ENCODE results near the gene COL28A1.

COL28A1 gene

DNA sequence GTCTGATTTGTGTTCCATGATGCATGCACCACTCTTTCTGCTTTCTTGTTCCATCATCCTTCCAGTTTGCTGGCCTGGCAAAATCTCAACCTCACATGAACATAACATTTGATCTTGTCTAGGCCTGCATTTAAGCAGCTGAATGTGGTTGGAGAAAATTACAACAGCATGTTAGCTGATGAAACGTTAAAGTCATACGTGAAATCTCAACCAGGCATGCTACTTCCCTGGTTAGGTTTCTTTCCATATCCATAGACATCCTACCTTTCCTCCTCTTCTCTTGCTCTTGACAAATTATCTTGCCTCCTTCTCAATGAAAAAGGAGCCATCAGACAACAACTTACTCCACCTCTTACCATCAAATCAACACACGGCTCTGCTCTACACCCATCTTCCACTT lies 199.8 kb downstream of the COL28A1 start:
- no peaks in the 10 kb centered on the region for H3F3A ChIP-seq (ENCODE audit: low read depth)
- H4K20me1 ChIP-seq (ENCODE audit: insufficient read depth, low read length, poor library complexity, severe bottlenecking): no peaks in the 10 kb centered on the region
- H3K9me2 ChIP-seq (replicated peaks; ENCODE audit: low read depth, low read length): no peaks in the 10 kb centered on the region

DNA sequence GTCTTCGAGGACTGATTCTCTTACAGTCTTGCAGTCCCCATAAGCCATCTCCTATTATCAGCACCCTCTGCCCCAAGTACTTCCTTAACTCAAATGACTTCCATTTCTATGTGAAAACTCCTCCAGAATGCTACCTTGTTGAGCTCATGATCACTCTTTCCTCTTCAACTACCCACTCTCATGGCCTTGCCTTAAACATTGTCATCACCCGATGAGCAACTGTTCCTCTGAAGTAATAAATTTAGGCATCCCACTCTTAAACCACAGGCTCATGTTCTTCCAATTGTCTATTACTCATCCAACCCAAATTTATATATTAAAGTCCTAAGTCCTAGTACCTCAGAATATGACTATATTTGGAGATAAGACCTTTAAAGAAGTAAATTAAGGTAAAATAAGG lies 200.5 kb downstream of the COL28A1 start:
- TF ChIP-seq EZH2phosphoT487 (IDR thresholded peaks at IDR 0.05; ENCODE audit: borderline replicate concordance): no peak
- TF ChIP-seq, protein P1, sequence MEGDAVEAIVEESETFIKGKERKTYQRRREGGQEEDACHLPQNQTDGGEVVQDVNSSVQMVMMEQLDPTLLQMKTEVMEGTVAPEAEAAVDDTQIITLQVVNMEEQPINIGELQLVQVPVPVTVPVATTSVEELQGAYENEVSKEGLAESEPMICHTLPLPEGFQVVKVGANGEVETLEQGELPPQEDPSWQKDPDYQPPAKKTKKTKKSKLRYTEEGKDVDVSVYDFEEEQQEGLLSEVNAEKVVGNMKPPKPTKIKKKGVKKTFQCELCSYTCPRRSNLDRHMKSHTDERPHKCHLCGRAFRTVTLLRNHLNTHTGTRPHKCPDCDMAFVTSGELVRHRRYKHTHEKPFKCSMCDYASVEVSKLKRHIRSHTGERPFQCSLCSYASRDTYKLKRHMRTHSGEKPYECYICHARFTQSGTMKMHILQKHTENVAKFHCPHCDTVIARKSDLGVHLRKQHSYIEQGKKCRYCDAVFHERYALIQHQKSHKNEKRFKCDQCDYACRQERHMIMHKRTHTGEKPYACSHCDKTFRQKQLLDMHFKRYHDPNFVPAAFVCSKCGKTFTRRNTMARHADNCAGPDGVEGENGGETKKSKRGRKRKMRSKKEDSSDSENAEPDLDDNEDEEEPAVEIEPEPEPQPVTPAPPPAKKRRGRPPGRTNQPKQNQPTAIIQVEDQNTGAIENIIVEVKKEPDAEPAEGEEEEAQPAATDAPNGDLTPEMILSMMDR (conservative IDR thresholded peaks at IDR 0.05; ENCODE audit: low read length): no peak
- Histone ChIP-seq H3K4me1 (ENCODE audit: insufficient read depth, low read length, poor library complexity, severe bottlenecking) (peaks cover 15% of the 10 kb centered on the region), H4K20me1 (ENCODE audit: insufficient read depth, low read length, poor library complexity, severe bottlenecking) (no peaks in the 10 kb centered on the region), H3K27me3 (ENCODE audit: insufficient read depth, low read length, poor library complexity, severe bottlenecking) (no peaks in the 10 kb centered on the region), H3K9ac (ENCODE audit: low read depth, low read length, poor library complexity, severe bottlenecking) (no peak overlapping the region), H3K79me2 (ENCODE audit: insufficient read depth, low read length) (no peaks in the 10 kb centered on the region), H3K9me3 (ENCODE audit: insufficient read depth, low read depth, low read length) (no peaks in the 10 kb centered on the region), H2AFZ (ENCODE audit: low read length) (no peak overlapping the region), H3K36me3 (ENCODE audit: insufficient read depth, low read length) (no peaks in the 10 kb centered on the region), H3K4me3 (ENCODE audit: low read length, poor library complexity, severe bottlenecking) (no peak overlapping the region), H3F3A (ENCODE audit: low read depth) (no peaks in the 10 kb centered on the region), H3K4me2 (ENCODE audit: low read depth, low read length, poor library complexity, severe bottlenecking) (no peak overlapping the region), H3K9me2 (replicated peaks; ENCODE audit: low read depth, low read length) (no peaks in the 10 kb centered on the region)

More for the DNA sequence above, 199.8 kb downstream of the COL28A1 start:
- H3K4me2 ChIP-seq (ENCODE audit: low read depth, low read length, poor library complexity, severe bottlenecking): no peak overlapping the region
- no peaks in the 10 kb centered on the region for H3K27me3 ChIP-seq (ENCODE audit: insufficient read depth, low read length, poor library complexity, severe bottlenecking)
- no peak overlapping the region for H2AFZ ChIP-seq (ENCODE audit: low read length)
- no peaks in the 10 kb centered on the region for H3K79me2 ChIP-seq (ENCODE audit: insufficient read depth, low read length)
- H3K9ac ChIP-seq (ENCODE audit: low read depth, low read length, poor library complexity, severe bottlenecking): no peak overlapping the region
- H3K9me3 ChIP-seq (ENCODE audit: insufficient read depth, low read depth, low read length): no peaks in the 10 kb centered on the region
- peaks cover 15% of the 10 kb centered on the region for H3K4me1 ChIP-seq (ENCODE audit: insufficient read depth, low read length, poor library complexity, severe bottlenecking)
- no peaks in the 10 kb centered on the region for H3K36me3 ChIP-seq (ENCODE audit: insufficient read depth, low read length)
- TF ChIP-seq, protein P1 (conservative IDR thresholded peaks at IDR 0.05; ENCODE audit: low read length): no peak
- TF ChIP-seq EZH2phosphoT487 (IDR thresholded peaks at IDR 0.05; ENCODE audit: borderline replicate concordance): no peak
- H3K4me3 ChIP-seq (ENCODE audit: low read length, poor library complexity, severe bottlenecking): no peak overlapping the region

DNA sequence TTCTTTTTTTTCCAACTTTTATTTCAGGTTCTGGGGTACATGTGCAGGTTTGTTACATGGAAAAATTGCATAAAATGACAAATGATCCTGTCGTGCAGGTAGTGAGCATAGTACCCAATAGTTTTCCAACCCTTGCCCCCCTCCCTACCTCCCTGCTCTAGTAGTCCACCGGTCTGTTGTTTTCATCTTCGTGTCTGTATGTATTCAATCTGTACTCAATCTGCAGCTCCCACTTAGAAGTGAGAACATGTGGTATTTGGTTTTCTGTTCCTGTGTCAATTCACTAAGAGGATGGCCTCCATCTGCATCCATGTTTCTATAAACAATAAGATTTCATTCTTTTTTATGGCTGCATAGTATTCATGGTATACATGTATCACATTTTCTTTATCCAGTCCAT lies 202.1 kb downstream of the COL28A1 start:
- Histone ChIP-seq H4K20me1 (ENCODE audit: insufficient read depth, low read length, poor library complexity, severe bottlenecking) (no peaks in the 10 kb centered on the region), H3K9me2 (replicated peaks; ENCODE audit: low read depth, low read length) (no peaks in the 10 kb centered on the region), H3F3A (ENCODE audit: low read depth) (no peaks in the 10 kb centered on the region), H3K79me2 (ENCODE audit: insufficient read depth, low read length) (no peaks in the 10 kb centered on the region), H3K9me3 (ENCODE audit: insufficient read depth, low read depth, low read length) (no peaks in the 10 kb centered on the region), H3K4me1 (ENCODE audit: insufficient read depth, low read length, poor library complexity, severe bottlenecking) (peaks cover 15% of the 10 kb centered on the region), H3K9ac (ENCODE audit: low read depth, low read length, poor library complexity, severe bottlenecking) (no peak overlapping the region), H3K27me3 (ENCODE audit: insufficient read depth, low read length, poor library complexity, severe bottlenecking) (no peaks in the 10 kb centered on the region), H2AFZ (ENCODE audit: low read length) (no peak overlapping the region), H3K4me2 (ENCODE audit: low read depth, low read length, poor library complexity, severe bottlenecking) (no peak overlapping the region), H3K4me3 (ENCODE audit: low read length, poor library complexity, severe bottlenecking) (no peak overlapping the region), H3K36me3 (ENCODE audit: insufficient read depth, low read length) (no peaks in the 10 kb centered on the region)
- TF ChIP-seq, protein P1 (conservative IDR thresholded peaks at IDR 0.05; ENCODE audit: low read length): no peak
- no peak for TF ChIP-seq EZH2phosphoT487 (IDR thresholded peaks at IDR 0.05; ENCODE audit: borderline replicate concordance)
